ENCODE results near the gene CPHXL2. TPM values are rescaled to one million over a fixed set of nuclear protein-coding genes. Genes with fewer than 3 reads are reported as not detected.

Gene CPHXL2
- polyA plus RNA-seq (2013) = not detected in 2 replicates

- Histone ChIP-seq H3K14ac (ENCODE audit: low read length) (no peak within 1 kb of the TSS), H2BK12ac (ENCODE audit: low read length) (no peak within 1 kb of the TSS), H3K9ac (ENCODE audit: low read length) (no peak within 1 kb of the TSS), H3K79me1 (ENCODE audit: low read length) (no peaks in the 10 kb centered on the region), H4K91ac (ENCODE audit: low read depth, low read length) (no peak within 1 kb of the TSS), H2BK120ac (ENCODE audit: insufficient read depth, low read length, poor library complexity) (no peak within 1 kb of the TSS), H3K4me1 (ENCODE audit: control insufficient read depth in 1 of 2, insufficient read depth in 2 of 2, low read length in 2 of 2) (no peaks in the 10 kb centered on the region), H3K27me3 (ENCODE audit: insufficient read depth, low read length) (no peaks in the 10 kb centered on the region), H4K12ac (ENCODE audit: low read depth, low read length) (no peak within 1 kb of the TSS), H3K79me2 (ENCODE audit: control insufficient read depth, insufficient read depth, low read length, poor library complexity) (no peaks in the 10 kb centered on the region), H2BK5ac (ENCODE audit: low read depth, low read length, poor library complexity) (no peak within 1 kb of the TSS), H3K4ac (ENCODE audit: low read depth, low read length) (no peak within 1 kb of the TSS), H3K23ac (ENCODE audit: low read length) (no peak within 1 kb of the TSS), H4K8ac (ENCODE audit: low read depth, low read length) (no peak within 1 kb of the TSS), H2AFZ (ENCODE audit: insufficient read depth, low read length, poor library complexity) (no peak within 1 kb of the TSS), H3K9me3 (ENCODE audit: insufficient read depth, low read depth, low read length) (no peaks in the 10 kb centered on the region), H3K4me3 (ENCODE audit: low read depth, low read length) (no peak within 1 kb of the TSS), H3K4me2 (ENCODE audit: low read length) (no peak within 1 kb of the TSS), H3K36me3 (ENCODE audit: control insufficient read depth in 1 of 2, insufficient read depth in 2 of 2, low read length in 2 of 2) (no peaks in the 10 kb centered on the region), H3K27ac (ENCODE audit: low read depth, low read length) (no peak within 1 kb of the TSS), H2AK5ac (ENCODE audit: low read length) (no peak within 1 kb of the TSS), H3K18ac (ENCODE audit: low read length) (no peak within 1 kb of the TSS)
- no peak for DNase-seq
- WGBS (ENCODE audit: extremely low coverage, insufficient coverage, insufficient read length) = no CpG with 5 or more reads among the region's 4 CpGs
Measured at GRCh38 chr16:75676909-75677308, at the start of gene CPHXL2. Gene CPHXL2 (minus strand): TSS chr16:75677009. CDS start chr16:75676999, 10 bp downstream.

GRCh38 chr16:75726390-75726789 lies 49.6 kb upstream of the CPHXL2 start, which contains the start of gene CPHXL:
Gene CPHXL (minus strand): TSS chr16:75726490. CDS start chr16:75726442, 48 bp downstream.
- H4K12ac ChIP-seq (ENCODE audit: low read depth, low read length) = no peak within 1 kb of the TSS
- no peak within 1 kb of the TSS for H3K9ac ChIP-seq (ENCODE audit: low read length)
- no peak within 1 kb of the TSS for H4K8ac ChIP-seq (ENCODE audit: low read depth, low read length)
- no peak within 1 kb of the TSS for H3K23ac ChIP-seq (ENCODE audit: low read length)
- no peak within 1 kb of the TSS for H2BK12ac ChIP-seq (ENCODE audit: low read length)
- no peak within 1 kb of the TSS for H2BK120ac ChIP-seq (ENCODE audit: insufficient read depth, low read length, poor library complexity)
- no peaks in the 10 kb centered on the region for H3K27me3 ChIP-seq (ENCODE audit: insufficient read depth, low read length)
- H3K9me3 ChIP-seq (ENCODE audit: insufficient read depth, low read depth, low read length) = peaks cover 2% of the 10 kb centered on the region
- no peaks in the 10 kb centered on the region for H3K36me3 ChIP-seq (ENCODE audit: control insufficient read depth in 1 of 2, insufficient read depth in 2 of 2, low read length in 2 of 2)
- DNase-seq = no peak
- H2AK5ac ChIP-seq (ENCODE audit: low read length) = no peak within 1 kb of the TSS
- no peak within 1 kb of the TSS for H3K4me2 ChIP-seq (ENCODE audit: low read length)
- H4K91ac ChIP-seq (ENCODE audit: low read depth, low read length) = no peak within 1 kb of the TSS
- H3K4me3 ChIP-seq (ENCODE audit: low read depth, low read length) = no peak within 1 kb of the TSS
- no peaks in the 10 kb centered on the region for H3K79me1 ChIP-seq (ENCODE audit: low read length)
- no peak within 1 kb of the TSS for H2AFZ ChIP-seq (ENCODE audit: insufficient read depth, low read length, poor library complexity)
- no peaks in the 10 kb centered on the region for H3K79me2 ChIP-seq (ENCODE audit: control insufficient read depth, insufficient read depth, low read length, poor library complexity)
- no peak within 1 kb of the TSS for H3K4ac ChIP-seq (ENCODE audit: low read depth, low read length)
- no peak within 1 kb of the TSS for H3K18ac ChIP-seq (ENCODE audit: low read length)
- no CpG with 5 or more reads among the region's 5 CpGs for WGBS (ENCODE audit: extremely low coverage, insufficient coverage, insufficient read length)
- no peak within 1 kb of the TSS for H2BK5ac ChIP-seq (ENCODE audit: low read depth, low read length, poor library complexity)
- no peak within 1 kb of the TSS for H3K27ac ChIP-seq (ENCODE audit: low read depth, low read length)
- no peak within 1 kb of the TSS for H3K14ac ChIP-seq (ENCODE audit: low read length)
- H3K4me1 ChIP-seq (ENCODE audit: control insufficient read depth in 1 of 2, insufficient read depth in 2 of 2, low read length in 2 of 2) = no peaks in the 10 kb centered on the region

GRCh38 chr16:75718452-75718851 lies 41.6 kb upstream of the CPHXL2 start:
- Histone ChIP-seq H4K91ac (ENCODE audit: low read depth, low read length) (no peak overlapping the region), H2BK5ac (ENCODE audit: low read depth, low read length, poor library complexity) (no peak overlapping the region), H2BK12ac (ENCODE audit: low read length) (no peak overlapping the region), H3K4ac (ENCODE audit: low read depth, low read length) (no peak overlapping the region), H3K4me3 (ENCODE audit: low read depth, low read length) (no peak overlapping the region), H3K27ac (ENCODE audit: low read depth, low read length) (no peak overlapping the region), H4K12ac (ENCODE audit: low read depth, low read length) (no peak overlapping the region), H3K18ac (ENCODE audit: low read length) (no peak overlapping the region), H3K9me3 (ENCODE audit: insufficient read depth, low read depth, low read length) (peaks cover 10% of the 10 kb centered on the region), H3K27me3 (ENCODE audit: insufficient read depth, low read length) (no peaks in the 10 kb centered on the region), H2AFZ (ENCODE audit: insufficient read depth, low read length, poor library complexity) (no peak overlapping the region), H3K4me1 (ENCODE audit: control insufficient read depth in 1 of 2, insufficient read depth in 2 of 2, low read length in 2 of 2) (no peaks in the 10 kb centered on the region), H3K23ac (ENCODE audit: low read length) (no peak overlapping the region), H3K9ac (ENCODE audit: low read length) (no peak overlapping the region), H3K14ac (ENCODE audit: low read length) (no peak overlapping the region), H3K4me2 (ENCODE audit: low read length) (no peak overlapping the region), H3K36me3 (ENCODE audit: control insufficient read depth in 1 of 2, insufficient read depth in 2 of 2, low read length in 2 of 2) (no peaks in the 10 kb centered on the region), H3K79me1 (ENCODE audit: low read length) (no peaks in the 10 kb centered on the region), H2AK5ac (ENCODE audit: low read length) (no peak overlapping the region), H2BK120ac (ENCODE audit: insufficient read depth, low read length, poor library complexity) (no peak overlapping the region), H3K79me2 (ENCODE audit: control insufficient read depth, insufficient read depth, low read length, poor library complexity) (no peaks in the 10 kb centered on the region), H4K8ac (ENCODE audit: low read depth, low read length) (no peak overlapping the region)
- DNase-seq = no peak
- WGBS (ENCODE audit: extremely low coverage, insufficient coverage, insufficient read length) = no CpG with 5 or more reads among the region's 4 CpGs

- Histone ChIP-seq H3K79me1 (ENCODE audit: low read length) (no peaks in the 10 kb centered on the region), H3K23ac (ENCODE audit: low read length) (no peak overlapping the region), H2AFZ (ENCODE audit: insufficient read depth, low read length, poor library complexity) (no peak overlapping the region), H2BK12ac (ENCODE audit: low read length) (no peak overlapping the region), H2BK120ac (ENCODE audit: insufficient read depth, low read length, poor library complexity) (no peak overlapping the region), H3K27me3 (ENCODE audit: insufficient read depth, low read length) (no peaks in the 10 kb centered on the region), H3K14ac (ENCODE audit: low read length) (no peak overlapping the region), H2BK5ac (ENCODE audit: low read depth, low read length, poor library complexity) (no peak overlapping the region), H3K18ac (ENCODE audit: low read length) (no peak overlapping the region), H3K4me3 (ENCODE audit: low read depth, low read length) (no peak overlapping the region), H3K27ac (ENCODE audit: low read depth, low read length) (no peak overlapping the region), H3K79me2 (ENCODE audit: control insufficient read depth, insufficient read depth, low read length, poor library complexity) (no peaks in the 10 kb centered on the region), H4K12ac (ENCODE audit: low read depth, low read length) (no peak overlapping the region), H3K4ac (ENCODE audit: low read depth, low read length) (no peak overlapping the region), H4K8ac (ENCODE audit: low read depth, low read length) (no peak overlapping the region), H3K4me1 (ENCODE audit: control insufficient read depth in 1 of 2, insufficient read depth in 2 of 2, low read length in 2 of 2) (no peaks in the 10 kb centered on the region), H4K91ac (ENCODE audit: low read depth, low read length) (no peak overlapping the region), H2AK5ac (ENCODE audit: low read length) (no peak overlapping the region), H3K36me3 (ENCODE audit: control insufficient read depth in 1 of 2, insufficient read depth in 2 of 2, low read length in 2 of 2) (no peaks in the 10 kb centered on the region), H3K4me2 (ENCODE audit: low read length) (no peak overlapping the region), H3K9me3 (ENCODE audit: insufficient read depth, low read depth, low read length) (peaks cover 17% of the 10 kb centered on the region), H3K9ac (ENCODE audit: low read length) (no peak overlapping the region)
- no peak for DNase-seq
Measured at GRCh38 chr16:75714661-75715060, 37.9 kb upstream of the CPHXL2 start.

All from trophoblast cell (in vitro differentiated cells and primary cell).